IMR-90 (cell line): ENCODE measurements around the gene SERPINB1. TPM values are rescaled to one million over a fixed set of nuclear protein-coding genes. Genes with fewer than 3 reads are reported as not detected.

Experiments used
- ATAC-seq: fragments of 200-7000 bp; cut with Tn5 transposase; 2 replicates; pipeline ENCODE4 v1.9.1; 2020; ENCODE audit warnings: low read depth, mild to moderate bottlenecking, moderate library complexity
- BruUV-seq: library from RNA; stranded (reverse); fragments of 400-500 nt; replicated peaks from 2 replicates; lab custom pipeline; 2021; lab: Mats Ljungman, UMichigan
- CTCF ChIA-PET: fragments of 300-600 bp; formaldehyde crosslinking; extraction: SDS; loops from one replicate; lab custom pipeline; 2021; ENCODE audit warnings: antibody characterized with exemption; lab: Yijun Ruan, JAX
- POLR2A ChIA-PET: fragments of 300-600 bp; sonication (Branson Sonifier 250); formaldehyde crosslinking; loops from one replicate; lab custom pipeline; 2022; ENCODE audit warnings: antibody characterized with exemption; ENCODE audit not compliant: unreplicated experiment; lab: Charles Lee
- DNase-seq: peaks from one replicate; pipeline ENCODE4 v3.0.0; 2013
- H2AFZ ChIP-seq: replicated peaks from 2 replicates; pipeline ENCODE3; 2013; ENCODE audit warnings: low read length, mild to moderate bottlenecking; ENCODE audit not compliant: poor library complexity
- H2AK5ac ChIP-seq: 2 replicates; pipeline ENCODE4 v1.6.1; 2013; ENCODE audit warnings: low read depth, low read length, inconsistent platforms
- H2AK9ac ChIP-seq: replicated peaks from 2 replicates; pipeline ENCODE3; 2013; ENCODE audit warnings: mild to moderate bottlenecking, low read depth, low read length, moderate library complexity; ENCODE audit not compliant: poor library complexity
- H2BK120ac ChIP-seq: 2 replicates; pipeline ENCODE4 v1.6.1; 2013; ENCODE audit warnings: low read depth, low read length, inconsistent platforms
- H2BK15ac ChIP-seq: 3 replicates; pipeline ENCODE4 v1.6.1; 2013; ENCODE audit warnings: low read depth, low read length, inconsistent platforms
- H2BK20ac ChIP-seq: 2 replicates; pipeline ENCODE4 v1.6.1; 2013; ENCODE audit warnings: low read depth, mild to moderate bottlenecking, inconsistent platforms, low read length, moderate library complexity
- H2BK5ac ChIP-seq: 2 replicates; pipeline ENCODE4 v1.6.1; 2013; ENCODE audit warnings: mild to moderate bottlenecking, low read depth, low read length, inconsistent platforms; ENCODE audit not compliant: poor library complexity, severe bottlenecking
- H3K14ac ChIP-seq: replicated peaks from 2 replicates; pipeline ENCODE4 v1.6.1; 2013; ENCODE audit warnings: low read depth, low read length, inconsistent platforms
- H3K18ac ChIP-seq: 2 replicates; pipeline ENCODE4 v1.6.1; 2013; ENCODE audit warnings: low read depth, low read length, control low read depth
- H3K23ac ChIP-seq: 2 replicates; pipeline ENCODE4 v1.6.1; 2013; ENCODE audit warnings: low read depth, low read length, inconsistent platforms
- H3K27ac ChIP-seq: 2 replicates; pipeline ENCODE4 v1.5.1; 2013; ENCODE audit warnings: mild to moderate bottlenecking, control low read depth, low read length; ENCODE audit not compliant: insufficient read depth
- H3K27me3 ChIP-seq: 2 replicates; pipeline ENCODE4 v1.6.1; 2013; ENCODE audit warnings: low read length; ENCODE audit not compliant: control insufficient read depth, insufficient read depth
- H3K36me3 ChIP-seq: 2 replicates; pipeline ENCODE4 v1.6.1; 2013; ENCODE audit warnings: low read length, mixed read lengths; ENCODE audit not compliant: control insufficient read depth, insufficient read depth
- H3K4ac ChIP-seq: 2 replicates; pipeline ENCODE4 v1.6.1; 2013; ENCODE audit warnings: low read depth, low read length, inconsistent platforms
- H3K4me1 ChIP-seq: 2 replicates; pipeline ENCODE4 v1.6.1; 2013; ENCODE audit warnings: low read length, mixed read lengths; ENCODE audit not compliant: control insufficient read depth, insufficient read depth
- H3K4me2 ChIP-seq: 2 replicates; pipeline ENCODE4 v1.6.1; 2013; ENCODE audit warnings: low read depth, mild to moderate bottlenecking, control low read depth, low read length, moderate library complexity
- H3K4me3 ChIP-seq: 2 replicates; pipeline ENCODE4 v1.5.1; 2013; ENCODE audit warnings: low read depth, mild to moderate bottlenecking, control low read depth, low read length, moderate library complexity; ENCODE audit not compliant: insufficient read depth
- H3K56ac ChIP-seq: 2 replicates; pipeline ENCODE4 v1.6.1; 2013; ENCODE audit warnings: low read length, inconsistent platforms; ENCODE audit not compliant: insufficient read depth; ENCODE audit errors: extremely low read depth
- H3K79me1 ChIP-seq, 2 experiments: 2 replicates each; pipeline ENCODE4 v1.6.1; 2013; ENCODE audit warnings: low read length in 2 of 2, inconsistent platforms in 1 of 2, low read depth in 1 of 2
- H3K9ac ChIP-seq: 2 replicates; pipeline ENCODE4 v1.6.1; 2013; ENCODE audit warnings: low read depth, low read length, control low read depth
- H3K9me1 ChIP-seq: 2 replicates; pipeline ENCODE4 v1.6.1; 2013; ENCODE audit warnings: low read length, inconsistent platforms; ENCODE audit not compliant: insufficient read depth
- H3K9me3 ChIP-seq: 2 replicates; pipeline ENCODE4 v1.6.1; 2013; ENCODE audit warnings: low read length; ENCODE audit not compliant: control insufficient read depth, insufficient read depth
- H4K20me1 ChIP-seq: 2 replicates; pipeline ENCODE4 v1.6.1; 2013; ENCODE audit warnings: low read length, inconsistent platforms; ENCODE audit not compliant: insufficient read depth
- H4K5ac ChIP-seq: 2 replicates; pipeline ENCODE4 v1.6.1; 2013; ENCODE audit warnings: mild to moderate bottlenecking, low read depth, low read length, control low read depth
- H4K8ac ChIP-seq, 2 experiments: 2 replicates each; pipeline ENCODE4 v1.6.1; 2013; ENCODE audit warnings: low read depth in 2 of 2, low read length in 2 of 2, control low read depth in 1 of 2, inconsistent platforms in 1 of 2
- H4K91ac ChIP-seq: 2 replicates; pipeline ENCODE4 v1.6.1; 2013; ENCODE audit warnings: low read depth, low read length, inconsistent platforms; ENCODE audit not compliant: insufficient read depth
- CHD1 ChIP-seq: IDR thresholded peaks from 2 replicates; pipeline ENCODE4 v1.6.1; 2012; ENCODE audit warnings: low read depth, low read length, improper control_type of control experiment
- FOS ChIP-seq: fragments of 150-350 bp; IDR thresholded peaks from 2 replicates; pipeline ENCODE4 v1.6.1; 2016; ENCODE audit warnings: low read depth, low read length
- POLR2A ChIP-seq: IDR thresholded peaks from 2 replicates; pipeline ENCODE4 v1.6.1; 2012; ENCODE audit warnings: mild to moderate bottlenecking, low read depth, low read length
- RCOR1 ChIP-seq: IDR thresholded peaks from 2 replicates; pipeline ENCODE4 v1.6.1; 2012; ENCODE audit warnings: mild to moderate bottlenecking, low read length, improper control_type of control experiment; ENCODE audit not compliant: insufficient replicate concordance
- WGBS, 2 experiments: methylation state at CpG; one replicate each; pipeline versions ENCODE4 v1.1.5 to v1.1.7; 2013; ENCODE audit warnings: missing lambda C conversion rate in 2 of 2; ENCODE audit not compliant: insufficient read length in 1 of 2; ENCODE audit errors: extremely low coverage in 2 of 2; 5-methylcytosine and 5-hydroxymethylcytosine counted together
- dilution Hi-C: fragments of 300-500 bp; cut with HindIII; formaldehyde crosslinking; loops from one replicate; pipeline ENCODE4 v1.14.3; 2018; ENCODE audit warnings: low sequenced_read_pairs; ENCODE audit not compliant: unreplicated experiment
- in situ Hi-C: fragments of 300-500 bp; cut with MboI; formaldehyde crosslinking; loops from 3 replicates; pipeline ENCODE4 v1.14.3; 2019; ENCODE audit warnings: low sequenced_read_pairs, inconsistent platforms, mixed read lengths
- intact Hi-C: fragments of 100-400 bp; cut with micrococcal nuclease; formaldehyde crosslinking; loops from 2 replicates; pipeline ENCODE4 v1.10.0; 2022
- polyA plus RNA-seq, 3 experiments: library from polyadenylated mRNA; depleted of rRNA; stranded (reverse); fragments of >200 nt; gene quantifications; 2 replicates each; pipeline ENCODE4 v1.2.3, GENCODE V29; 2012; ENCODE audit warnings: low replicate concordance in 1 of 3
- total RNA-seq: library from RNA; depleted of rRNA; stranded (reverse); fragments of >200 nt; gene quantifications from 2 replicates; pipeline ENCODE4 v1.2.3, GENCODE V29; 2012

Gene SERPINB1
- total and polyA plus RNA-seq, 2 of the 4 experiments (the other 2 are of a cell fraction) = 6.1 to 9.1 TPM

DNA sequence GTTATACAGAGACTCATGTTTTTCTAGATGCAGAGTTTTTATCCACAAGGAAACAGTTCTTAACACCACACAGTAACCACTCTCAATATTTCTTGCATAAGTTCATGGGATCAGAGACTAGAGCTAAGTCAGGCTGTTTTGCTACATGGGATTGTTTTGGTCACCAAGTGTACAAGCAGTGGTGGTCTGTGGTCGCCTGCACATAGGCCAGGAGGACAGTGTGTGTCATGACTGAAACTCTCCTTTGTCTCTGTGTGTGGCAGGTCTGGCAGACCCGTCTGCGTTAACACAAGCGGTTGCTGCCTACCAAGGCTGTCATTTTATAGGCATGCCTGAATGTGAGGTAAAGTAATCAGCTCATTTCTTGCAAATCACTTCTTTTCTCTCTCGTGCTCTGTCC is 57.6 kb downstream of the SERPINB1 start:
- Histone ChIP-seq H3K9me3 (no peaks in the 10 kb centered on the region), H2BK15ac (no peak overlapping the region), H3K18ac (no peak overlapping the region), H2BK120ac (no peak overlapping the region), H3K4me1 (peaks cover 13% of the 10 kb centered on the region), H2AK9ac (no peak overlapping the region), H3K27ac (peak overlapping the region; percentile 36; the same call in 1 of the 2 replicates), H3K27me3 (no peaks in the 10 kb centered on the region), H3K36me3 (peaks cover 41% of the 10 kb centered on the region), H2BK20ac (no peak overlapping the region), H3K9ac (no peak overlapping the region), H3K56ac (no peak overlapping the region), H3K14ac (no peak overlapping the region), H3K79me1 (peaks cover 61 to 82% of the 10 kb centered on the region in 2 experiments), H2AK5ac (peak overlapping the region; percentile 45; the same call in 1 of the 2 replicates), H4K20me1 (peaks cover 17% of the 10 kb centered on the region), H2BK5ac (peak overlapping the region; percentile 10), H3K4me2 (no peak overlapping the region), H3K4ac (no peak overlapping the region), H4K5ac (no peak overlapping the region), H2AFZ (no peak overlapping the region), H3K23ac (no peak overlapping the region), H4K91ac (no peak overlapping the region), H3K4me3 (no peak overlapping the region), H3K9me1 (peaks cover 25% of the 10 kb centered on the region), H4K8ac (no peak overlapping the region)
- WGBS, 2 experiments = no CpG with 5 or more reads among the region's 5 CpGs
- in situ Hi-C loops (no loop called here), intact Hi-C loops (no loop called here), dilution Hi-C loops (no loop called here)
- ChIA-PET POLR2A (interaction anchor here (0.7 kb wide), 1 partner anchor 116 kb away, joined by 4 read pairs; no protein-coding TSS in a partner anchor), CTCF (no interaction called here)
- DNase-seq (no peak), ATAC-seq (peak; percentile 18; the same call in 1 of the 2 replicates)
- no TSS peak for BruUV-seq
- TF ChIP-seq CHD1 = no peak
- no peak for TF ChIP-seq RCOR1
- TF ChIP-seq POLR2A = no peak
- TF ChIP-seq FOS = no peak
